Measurements from ENCODE around the gene ZBTB24.

DNA sequence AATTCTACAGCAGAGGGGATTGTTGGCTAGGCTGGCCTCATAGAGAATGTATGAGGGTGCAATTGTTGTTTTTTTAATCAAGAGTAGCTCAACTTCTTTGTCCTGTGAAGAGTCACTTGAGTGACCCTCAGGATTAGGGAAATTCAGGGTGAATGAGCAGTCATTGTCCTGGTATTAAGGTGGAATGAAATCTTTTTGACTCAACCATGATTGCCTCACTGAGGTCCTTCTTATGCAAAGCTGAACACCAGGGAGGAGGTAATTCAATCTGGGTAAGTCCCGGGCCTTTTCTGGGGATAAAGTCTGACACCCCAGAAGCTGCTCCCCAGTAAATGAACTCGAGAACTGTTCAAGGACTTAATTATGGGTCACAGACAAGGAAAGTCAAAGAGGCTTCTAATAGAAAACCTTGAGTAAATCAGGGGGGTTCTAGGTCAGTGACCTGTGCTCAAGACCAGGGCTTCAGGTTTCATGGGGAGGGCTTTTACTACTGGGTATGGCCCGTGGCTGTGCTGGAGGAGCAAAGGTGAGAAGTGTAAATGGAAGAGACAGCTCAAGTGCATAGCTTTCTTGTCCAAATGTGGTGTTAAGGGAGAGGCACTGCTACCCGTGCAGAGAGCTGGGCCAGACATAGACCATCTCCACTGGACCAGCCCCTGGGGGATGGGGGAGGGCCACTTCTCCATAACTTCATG is 25.3 kb upstream of the ZBTB24 start:
- TF ChIP-seq, protein P1, sequence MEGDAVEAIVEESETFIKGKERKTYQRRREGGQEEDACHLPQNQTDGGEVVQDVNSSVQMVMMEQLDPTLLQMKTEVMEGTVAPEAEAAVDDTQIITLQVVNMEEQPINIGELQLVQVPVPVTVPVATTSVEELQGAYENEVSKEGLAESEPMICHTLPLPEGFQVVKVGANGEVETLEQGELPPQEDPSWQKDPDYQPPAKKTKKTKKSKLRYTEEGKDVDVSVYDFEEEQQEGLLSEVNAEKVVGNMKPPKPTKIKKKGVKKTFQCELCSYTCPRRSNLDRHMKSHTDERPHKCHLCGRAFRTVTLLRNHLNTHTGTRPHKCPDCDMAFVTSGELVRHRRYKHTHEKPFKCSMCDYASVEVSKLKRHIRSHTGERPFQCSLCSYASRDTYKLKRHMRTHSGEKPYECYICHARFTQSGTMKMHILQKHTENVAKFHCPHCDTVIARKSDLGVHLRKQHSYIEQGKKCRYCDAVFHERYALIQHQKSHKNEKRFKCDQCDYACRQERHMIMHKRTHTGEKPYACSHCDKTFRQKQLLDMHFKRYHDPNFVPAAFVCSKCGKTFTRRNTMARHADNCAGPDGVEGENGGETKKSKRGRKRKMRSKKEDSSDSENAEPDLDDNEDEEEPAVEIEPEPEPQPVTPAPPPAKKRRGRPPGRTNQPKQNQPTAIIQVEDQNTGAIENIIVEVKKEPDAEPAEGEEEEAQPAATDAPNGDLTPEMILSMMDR (IDR thresholded peaks at IDR 0.05) = no peak
- TF ChIP-seq POLR2A (IDR thresholded peaks at IDR 0.05; ENCODE audit: low read depth) = no peak
